ENCODE data around the gene RTN4RL2.

RTN4RL2 gene

DNA sequence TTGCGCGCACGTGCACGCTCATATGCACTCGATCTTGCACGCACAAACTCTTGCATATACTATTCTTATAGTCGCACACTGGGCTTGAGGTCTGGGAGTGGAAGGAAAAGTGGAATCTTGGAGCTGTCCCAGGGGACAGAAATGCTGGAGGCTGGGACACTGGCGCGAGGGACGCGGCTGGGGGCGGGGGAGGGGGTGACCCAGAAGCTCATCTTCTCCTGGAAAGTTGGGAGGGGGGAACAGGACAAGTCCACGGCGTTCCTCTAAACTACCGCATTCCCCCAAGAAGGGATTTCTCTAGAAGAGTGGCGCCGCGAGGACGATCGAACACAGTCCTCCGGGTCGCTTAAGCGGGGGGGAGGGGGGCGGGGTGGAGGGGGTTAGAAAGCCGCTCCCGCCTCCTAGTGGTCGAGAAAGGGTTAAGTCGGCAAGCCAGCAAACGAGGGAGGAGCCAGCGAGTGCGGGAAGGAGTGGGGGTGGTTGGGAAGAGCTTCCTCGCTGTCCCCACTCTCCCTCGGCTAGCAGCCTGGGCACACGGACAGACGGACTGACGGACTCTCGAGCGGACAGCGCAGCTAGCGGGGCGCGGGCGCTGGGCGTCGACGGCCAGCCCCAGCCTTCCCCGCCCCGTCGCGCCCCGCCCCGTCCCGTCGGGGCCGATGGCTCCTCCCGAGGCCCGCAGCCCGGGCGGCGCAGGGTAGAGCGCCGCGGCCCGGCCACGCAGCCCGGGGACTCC, at the start of gene RTN4RL2:
Gene RTN4RL2 (plus strand): TSS at position 507 of the 736 bp plus-strand sequence. CDS start 338 bp downstream, outside the sequence.
- TF ChIP-seq ZFX (IDR thresholded peaks at IDR 0.05) = no peak; the same call in 1 of the 2 replicates
- TF ChIP-seq, protein P1, sequence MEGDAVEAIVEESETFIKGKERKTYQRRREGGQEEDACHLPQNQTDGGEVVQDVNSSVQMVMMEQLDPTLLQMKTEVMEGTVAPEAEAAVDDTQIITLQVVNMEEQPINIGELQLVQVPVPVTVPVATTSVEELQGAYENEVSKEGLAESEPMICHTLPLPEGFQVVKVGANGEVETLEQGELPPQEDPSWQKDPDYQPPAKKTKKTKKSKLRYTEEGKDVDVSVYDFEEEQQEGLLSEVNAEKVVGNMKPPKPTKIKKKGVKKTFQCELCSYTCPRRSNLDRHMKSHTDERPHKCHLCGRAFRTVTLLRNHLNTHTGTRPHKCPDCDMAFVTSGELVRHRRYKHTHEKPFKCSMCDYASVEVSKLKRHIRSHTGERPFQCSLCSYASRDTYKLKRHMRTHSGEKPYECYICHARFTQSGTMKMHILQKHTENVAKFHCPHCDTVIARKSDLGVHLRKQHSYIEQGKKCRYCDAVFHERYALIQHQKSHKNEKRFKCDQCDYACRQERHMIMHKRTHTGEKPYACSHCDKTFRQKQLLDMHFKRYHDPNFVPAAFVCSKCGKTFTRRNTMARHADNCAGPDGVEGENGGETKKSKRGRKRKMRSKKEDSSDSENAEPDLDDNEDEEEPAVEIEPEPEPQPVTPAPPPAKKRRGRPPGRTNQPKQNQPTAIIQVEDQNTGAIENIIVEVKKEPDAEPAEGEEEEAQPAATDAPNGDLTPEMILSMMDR (conservative IDR thresholded peaks at IDR 0.05) = no peak; the same call in 1 of the 2 replicates
- peak within 1 kb of the TSS; percentile 44 for H3K27ac ChIP-seq

DNA sequence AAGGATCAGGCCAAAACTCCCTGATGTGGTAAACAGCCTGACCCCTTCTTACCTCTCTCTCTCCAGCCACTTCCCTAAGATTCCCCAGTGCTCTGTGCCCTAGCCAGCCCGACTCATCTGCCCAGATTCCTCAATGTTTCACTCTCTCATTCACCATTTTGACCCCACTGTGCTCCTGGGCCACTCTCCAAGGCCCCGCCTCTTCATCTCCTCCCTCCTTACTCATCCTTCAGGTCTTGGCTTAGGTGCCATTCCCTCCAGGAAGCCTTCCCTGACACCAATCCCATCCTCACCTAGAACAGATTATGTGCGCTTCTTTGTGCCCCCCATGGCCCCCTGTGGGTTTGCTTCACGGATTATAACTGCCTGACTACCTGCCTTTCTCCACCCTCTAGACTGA, 46.6 kb upstream of the RTN4RL2 start:
- no peak overlapping the region for H3K27ac ChIP-seq
- TF ChIP-seq, protein P1 (conservative IDR thresholded peaks at IDR 0.05) = no peak
- no peak for TF ChIP-seq ZFX (IDR thresholded peaks at IDR 0.05)

DNA sequence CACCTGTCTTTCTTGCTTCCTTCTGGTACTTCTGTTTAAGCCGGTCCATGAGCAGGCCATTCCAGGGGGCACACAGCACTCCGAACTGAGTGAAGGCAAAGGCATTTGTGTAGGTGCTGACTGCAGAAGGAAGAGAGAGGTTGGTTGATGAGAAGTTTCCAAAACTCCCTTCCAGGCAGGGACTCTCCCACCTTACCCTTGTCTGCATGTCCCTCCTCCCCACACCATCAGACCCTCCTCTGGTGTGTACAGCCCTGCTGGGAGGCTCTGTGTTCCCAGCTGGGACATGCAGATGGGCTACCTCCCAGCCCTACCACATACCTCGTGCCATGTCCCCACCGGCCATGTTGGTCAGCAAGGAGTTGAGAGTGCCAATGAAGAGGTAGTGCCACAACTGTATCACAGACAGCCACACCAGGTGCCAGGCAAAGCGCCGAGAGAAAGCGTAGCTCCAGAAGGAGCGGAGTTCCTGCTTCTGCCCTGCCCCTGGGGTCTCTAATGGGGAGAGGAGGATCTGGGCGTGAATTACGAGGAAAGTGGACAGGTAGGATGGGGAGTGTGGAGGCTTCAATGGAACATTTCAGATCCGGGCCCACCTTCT, 45.6 kb upstream of the RTN4RL2 start:
- no peak overlapping the region for H3K27ac ChIP-seq
- TF ChIP-seq, protein P1 (conservative IDR thresholded peaks at IDR 0.05) = no peak
- no peak for TF ChIP-seq ZFX (IDR thresholded peaks at IDR 0.05)

DNA sequence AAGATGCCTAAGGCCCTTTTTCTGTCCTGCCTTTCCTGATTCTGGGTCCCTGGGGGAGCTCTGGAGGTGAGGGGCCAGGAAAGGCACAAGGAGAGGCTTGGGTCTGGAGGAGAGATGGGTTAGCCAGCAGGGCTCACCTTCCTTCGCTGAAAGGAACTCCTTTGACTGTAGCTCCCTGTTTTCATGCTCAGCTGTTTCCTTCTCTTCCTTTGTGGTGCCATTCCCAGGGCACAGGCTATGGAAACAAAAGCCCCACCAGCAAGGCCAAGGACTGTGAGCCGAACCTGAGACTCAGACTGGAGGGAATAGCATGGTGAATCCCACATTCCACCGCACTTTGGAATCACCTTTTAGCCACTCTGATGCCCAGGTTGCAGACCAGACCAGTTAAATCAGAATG, 43.9 kb upstream of the RTN4RL2 start:
- H3K27ac ChIP-seq = no peak overlapping the region
- TF ChIP-seq, protein P1 (conservative IDR thresholded peaks at IDR 0.05) = no peak
- no peak for TF ChIP-seq ZFX (IDR thresholded peaks at IDR 0.05)

DNA sequence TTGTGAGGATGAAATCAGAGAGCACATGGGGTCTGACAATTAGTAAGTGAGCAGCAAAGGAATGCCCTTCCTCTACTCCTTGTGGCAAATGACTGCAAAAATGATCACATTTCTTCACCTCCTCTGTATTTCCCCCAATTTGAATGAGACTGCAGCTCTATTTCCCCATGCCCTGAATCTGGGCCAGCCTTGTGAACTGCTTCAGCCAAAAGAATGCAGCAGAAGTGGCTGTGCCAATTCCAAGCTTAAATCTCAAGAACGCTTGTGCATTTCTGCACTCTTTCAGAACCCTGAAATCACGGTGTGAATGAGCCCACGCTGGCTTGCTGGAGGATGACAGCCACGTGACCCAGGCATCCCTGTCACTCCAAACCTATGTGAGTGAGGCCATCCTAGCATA, 43.3 kb upstream of the RTN4RL2 start:
- TF ChIP-seq ZFX (IDR thresholded peaks at IDR 0.05) = no peak
- TF ChIP-seq, protein P1 (conservative IDR thresholded peaks at IDR 0.05) = no peak
- no peak overlapping the region for H3K27ac ChIP-seq

DNA sequence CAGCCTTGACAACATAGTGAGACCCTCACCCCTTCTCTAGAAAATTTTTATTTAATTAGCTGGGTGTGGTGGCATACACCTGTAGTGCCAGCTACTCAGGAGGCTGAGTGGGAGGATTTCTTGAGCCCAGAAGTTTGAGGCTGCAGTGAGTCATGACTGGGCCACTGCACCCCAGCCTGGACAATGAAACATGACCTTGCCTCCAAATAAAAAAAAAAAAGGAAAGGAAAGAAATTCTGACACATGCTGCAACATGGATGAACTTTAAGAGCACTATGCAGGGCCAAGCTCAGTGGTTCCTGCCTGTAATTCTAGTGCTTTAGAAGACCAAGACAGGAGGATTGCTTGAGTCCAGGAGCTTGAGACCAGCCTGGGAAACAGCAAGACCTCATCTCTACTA, 42.2 kb upstream of the RTN4RL2 start:
- no peak overlapping the region for H3K27ac ChIP-seq

DNA sequence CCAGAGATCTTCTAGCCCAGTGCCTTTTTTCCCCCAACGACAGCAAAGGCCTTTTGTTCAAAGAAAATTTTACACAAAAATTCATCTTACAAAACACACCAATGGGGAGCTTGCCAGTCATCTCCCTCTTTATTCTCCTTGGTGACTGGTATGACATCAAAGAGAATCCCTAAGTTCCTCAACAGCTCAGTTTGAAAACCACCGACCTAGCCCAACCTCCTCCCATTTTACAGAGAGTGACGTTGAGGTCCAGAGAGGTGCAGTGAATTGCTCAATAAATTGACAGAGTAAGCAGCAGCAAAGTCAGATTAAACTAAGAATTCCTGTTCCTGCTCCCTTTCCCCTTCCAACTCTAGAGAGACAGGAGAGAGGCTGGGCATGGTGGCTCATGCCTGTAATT, 41.2 kb upstream of the RTN4RL2 start:
- H3K27ac ChIP-seq = no peak overlapping the region
- TF ChIP-seq, protein P1 (conservative IDR thresholded peaks at IDR 0.05) = no peak
- no peak for TF ChIP-seq ZFX (IDR thresholded peaks at IDR 0.05)

More for the DNA sequence above, 42.2 kb upstream of the RTN4RL2 start:
- TF ChIP-seq, protein P1 (conservative IDR thresholded peaks at IDR 0.05) = no peak
- no peak for TF ChIP-seq ZFX (IDR thresholded peaks at IDR 0.05)
